Gastroesophageal sphincter (tissue), 3 donors: ENCODE data around the gene PIBF1.

Experiments
- CTCF ChIP-seq, 4 experiments: fragments of 200-600 bp in 2 of 4; fragments of 450-650 bp in 2 of 4; sonication (generic) in 1 of 4; IDR thresholded peaks; one replicate each; pipeline ENCODE4 v1.5.1; 2017 to 2019; ENCODE audit warnings: antibody characterized with exemption in 4 of 4, mild to moderate bottlenecking in 2 of 4, moderate library complexity in 2 of 4
- POLR2A ChIP-seq, 2 donors: fragments of 450-650 bp; IDR thresholded peaks; one replicate each; pipeline ENCODE4 v1.6.1; 2017; ENCODE audit warnings: antibody characterized with exemption in 2 of 2, mild to moderate bottlenecking in 2 of 2, moderate library complexity in 1 of 2

GRCh38 chr13:73055813-73056564 is 274.1 kb downstream of the PIBF1 start:
- TF ChIP-seq CTCF (IDR thresholded peaks at IDR 0.05), result no peak
- no peak for TF ChIP-seq POLR2A (IDR thresholded peaks at IDR 0.05)
